Fibroblast of the conjunctiva (primary cell): ENCODE data around the gene MAPK1.
"Not testable (repeated sequence)": the region's sequence is repeated elsewhere in the genome, so short reads cannot be mapped to it uniquely, and the experiment has no call there.

Source experiments
- DNase-seq: peaks from one replicate; pipeline ENCODE4 v3.0.0-alpha.2; 2010; ENCODE audit warnings: low read depth

MAPK1 gene

DNA sequence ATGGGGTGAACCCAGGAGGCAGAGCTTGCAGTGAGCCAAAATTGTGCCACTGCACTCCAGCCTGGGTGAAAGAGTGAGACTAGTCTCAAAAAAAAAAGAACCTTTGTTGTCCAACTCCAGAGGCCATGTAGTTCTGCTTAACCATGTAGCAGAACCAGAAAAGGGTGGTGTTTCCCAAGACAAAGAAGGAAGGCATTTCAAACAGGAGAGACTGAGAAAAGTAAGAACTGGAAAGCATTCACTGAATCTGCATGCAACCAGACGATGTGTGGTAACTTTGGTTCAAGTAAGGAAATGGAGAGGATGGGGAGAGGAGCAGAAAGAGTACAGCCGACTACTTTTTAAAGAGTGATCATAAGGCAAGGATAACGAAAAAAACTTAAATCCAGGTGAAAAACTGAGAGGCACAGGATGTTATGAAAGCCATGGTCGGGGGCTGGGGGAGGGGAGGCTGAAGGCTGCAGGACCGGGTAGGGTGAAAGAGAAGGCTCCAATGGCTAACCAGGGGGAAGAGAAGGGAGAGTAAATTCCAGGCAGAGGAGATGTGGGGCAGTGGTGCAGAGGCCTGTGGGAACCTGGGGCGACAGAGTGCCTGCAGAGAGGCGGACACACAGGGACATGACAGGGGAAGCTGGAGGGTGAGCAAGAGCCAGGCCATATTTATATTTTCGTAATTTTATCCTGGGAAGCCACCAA, 48.8 kb downstream of the MAPK1 start:
- DNase-seq = no peak

- not testable (repeated sequence) for DNase-seq
Observed at GRCh38 chr22:21817497-21817853, 50.0 kb downstream of the MAPK1 start.

DNA sequence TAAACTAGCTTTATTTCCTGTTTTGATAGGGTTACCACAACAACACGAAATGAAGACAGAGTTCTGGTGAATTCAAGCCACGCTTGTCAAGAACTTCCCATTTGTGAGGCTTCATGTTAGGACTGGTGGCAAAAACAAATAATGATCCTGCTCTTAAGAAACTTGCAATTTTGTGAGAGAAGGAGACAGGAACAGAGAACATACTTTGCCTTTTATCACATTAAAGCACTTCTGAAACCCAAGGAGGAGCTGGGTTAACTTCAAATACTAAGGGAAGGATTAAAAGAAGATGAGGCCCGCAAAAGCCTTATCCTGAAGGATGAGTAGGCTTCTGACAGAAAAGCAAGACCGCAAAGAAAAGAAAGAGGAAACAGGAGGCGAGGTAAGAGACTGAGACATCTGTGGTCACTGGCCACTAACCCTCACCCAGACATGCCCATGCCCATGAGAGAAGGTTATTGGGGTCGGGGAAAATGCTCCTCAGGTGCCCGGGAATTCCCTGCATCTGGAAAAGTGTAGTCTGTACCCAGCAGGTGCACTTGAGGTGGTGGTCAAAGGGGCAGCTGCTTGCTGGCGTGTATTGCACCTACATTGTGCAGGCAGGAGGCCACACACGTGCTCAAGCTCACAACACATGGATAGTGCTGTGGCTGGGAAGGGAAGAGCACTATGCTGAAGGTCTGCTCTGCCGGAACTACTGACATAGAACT, 50.5 kb downstream of the MAPK1 start:
- DNase-seq = peak; percentile 84

GRCh38 chr22:21816472-21816786, 51.0 kb downstream of the MAPK1 start:
- DNase-seq = no peak

- no peak for DNase-seq
Observed at GRCh38 chr22:21815958-21816357, 51.5 kb downstream of the MAPK1 start.

GRCh38 chr22:21815357-21815756, 52.1 kb downstream of the MAPK1 start:
- no peak for DNase-seq

DNA sequence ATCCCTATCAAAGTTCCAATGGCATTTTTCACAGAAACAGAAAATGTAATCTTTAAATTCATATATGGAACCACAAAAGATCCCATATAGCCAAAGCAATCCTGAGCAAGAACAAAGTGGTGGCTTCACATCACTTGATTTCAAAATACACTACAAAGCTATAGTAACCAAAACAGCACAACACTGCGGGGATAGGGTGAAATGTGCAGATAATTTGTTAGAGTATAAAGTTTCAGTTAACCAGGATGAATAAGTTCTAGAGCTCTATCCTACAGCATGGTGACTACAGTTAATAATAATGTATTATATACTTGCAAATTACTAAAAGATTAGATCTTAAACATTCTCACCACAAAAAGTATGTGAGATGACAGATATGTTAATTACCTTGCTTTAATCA, 55.5 kb downstream of the MAPK1 start:
- DNase-seq = no peak

DNA sequence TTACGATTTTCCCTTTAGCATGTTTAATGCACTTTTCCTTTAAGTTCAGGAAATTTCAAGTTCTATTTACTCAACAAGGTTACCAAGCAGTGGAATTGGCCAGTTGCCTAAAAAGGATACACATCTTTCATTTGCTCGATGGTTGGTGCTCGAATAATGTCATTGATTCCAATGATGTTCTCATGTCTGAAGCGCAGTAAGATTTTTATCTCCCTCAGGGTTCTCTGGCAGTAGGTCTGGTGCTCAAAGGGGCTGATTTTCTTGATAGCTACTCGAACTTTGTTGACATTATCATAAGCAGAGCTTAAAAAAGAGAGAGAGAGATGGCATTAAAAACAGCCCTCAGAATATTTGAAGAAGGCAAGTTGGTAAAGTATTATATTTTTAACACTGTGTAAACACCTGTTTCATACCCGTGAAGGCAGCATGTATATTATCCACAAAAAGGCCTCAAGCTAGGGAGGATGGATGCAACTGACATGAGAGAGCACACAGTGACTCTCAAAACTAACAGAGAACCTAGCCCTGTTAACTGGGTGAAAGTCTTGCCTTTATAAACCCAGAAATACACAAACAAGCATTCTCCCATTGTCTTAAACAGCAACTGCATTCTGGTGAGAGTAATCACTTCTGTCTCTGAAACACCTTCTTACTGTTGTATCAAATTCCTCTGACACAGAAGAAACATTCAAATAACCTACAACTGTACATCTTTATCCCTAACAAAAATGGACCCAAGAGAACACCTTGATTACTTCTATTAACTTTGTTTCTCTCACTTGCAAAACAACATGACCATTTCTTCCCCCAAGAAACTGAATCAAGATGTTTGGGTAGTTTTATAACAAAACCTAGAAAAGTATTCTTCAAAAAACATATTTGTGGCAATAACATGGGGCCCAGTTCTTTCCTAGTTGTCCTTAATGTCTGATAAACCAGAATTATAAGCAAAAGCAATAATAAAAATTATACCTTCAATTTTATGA, 59.6 kb downstream of the MAPK1 start:
- peak; percentile 22 for DNase-seq

DNA sequence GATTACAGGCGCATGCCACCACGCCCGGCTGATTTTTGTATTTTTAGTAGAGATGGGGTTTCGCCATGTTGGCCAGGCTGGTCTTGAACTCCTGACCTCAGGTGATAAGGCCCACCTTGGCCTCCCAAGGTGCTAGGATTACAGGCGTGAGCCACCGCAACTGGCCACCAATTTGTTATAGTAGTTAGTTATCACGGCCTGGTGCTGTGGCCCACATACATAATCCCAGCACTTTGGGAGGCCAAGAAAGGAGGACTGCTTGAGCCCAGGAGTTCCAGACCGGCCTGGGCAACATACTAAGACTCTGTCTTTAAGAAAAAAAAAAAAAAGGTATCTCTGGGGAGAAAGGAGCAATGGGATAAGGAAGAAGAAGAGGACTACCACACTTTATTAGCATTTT, 62.1 kb downstream of the MAPK1 start:
- DNase-seq = not testable (repeated sequence)

- DNase-seq = no peak
Observed at GRCh38 chr22:21803811-21804249, 63.6 kb downstream of the MAPK1 start.

GRCh38 chr22:21802673-21803072, 64.8 kb downstream of the MAPK1 start:
- DNase-seq = no peak

- no peak for DNase-seq
Observed at GRCh38 chr22:21802056-21802455, 65.4 kb downstream of the MAPK1 start.

DNA sequence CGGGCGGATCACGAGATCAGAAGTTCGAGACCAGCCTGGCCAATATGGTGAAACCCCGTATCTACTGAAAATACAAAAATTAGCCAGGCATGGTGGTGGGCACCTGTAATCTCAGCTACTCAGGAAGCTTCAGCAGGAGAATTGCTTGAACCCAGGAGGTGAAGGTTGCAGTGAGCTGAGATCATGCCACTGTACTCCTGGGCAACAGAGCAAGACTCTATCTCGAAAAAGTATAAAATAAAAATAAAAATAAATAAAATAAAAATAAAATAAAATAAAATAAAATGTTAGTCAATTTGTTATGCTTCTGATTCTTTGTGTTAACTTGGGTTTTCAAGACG, 66.2 kb downstream of the MAPK1 start:
- DNase-seq = not testable (repeated sequence)

GRCh38 chr22:21800552-21801303, 66.7 kb downstream of the MAPK1 start:
- DNase-seq = no peak

GRCh38 chr22:21797444-21798221, 69.8 kb downstream of the MAPK1 start:
- no peak for DNase-seq

DNA sequence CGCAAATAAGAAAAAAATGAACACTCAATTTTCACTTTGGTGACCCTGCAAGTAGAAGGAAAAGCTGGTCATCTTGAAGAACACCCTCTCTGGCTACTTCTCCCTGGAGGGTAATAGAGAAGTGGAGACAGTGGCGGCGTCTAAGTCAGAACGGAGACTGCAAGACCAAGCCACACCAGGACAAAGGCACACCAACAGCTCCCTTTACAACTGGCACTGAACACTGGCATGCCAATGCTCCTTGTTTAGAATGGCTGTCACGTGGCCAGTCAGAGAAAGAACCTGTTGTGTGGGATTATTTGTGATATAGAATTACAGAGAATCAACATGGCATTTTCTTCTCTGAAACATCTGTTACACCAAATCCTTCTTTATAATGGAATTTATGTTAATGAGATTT, 70.6 kb downstream of the MAPK1 start:
- no peak for DNase-seq

- DNase-seq = no peak
Observed at GRCh38 chr22:21796231-21796630, 71.2 kb downstream of the MAPK1 start.

- DNase-seq = not testable (repeated sequence)
Observed at GRCh38 chr22:21793716-21794115, 73.7 kb downstream of the MAPK1 start.

- no peak for DNase-seq
Observed at GRCh38 chr22:21791635-21792625, 75.5 kb downstream of the MAPK1 start.
